ENCODE data around the gene OR6V1. TPM values are rescaled to one million over a fixed set of nuclear protein-coding genes. Genes with fewer than 3 reads are reported as not detected.

The OR6V1 gene
- total RNA-seq, 1 experiment from 2014 or later: not detected

- TF ChIP-seq, protein P1, sequence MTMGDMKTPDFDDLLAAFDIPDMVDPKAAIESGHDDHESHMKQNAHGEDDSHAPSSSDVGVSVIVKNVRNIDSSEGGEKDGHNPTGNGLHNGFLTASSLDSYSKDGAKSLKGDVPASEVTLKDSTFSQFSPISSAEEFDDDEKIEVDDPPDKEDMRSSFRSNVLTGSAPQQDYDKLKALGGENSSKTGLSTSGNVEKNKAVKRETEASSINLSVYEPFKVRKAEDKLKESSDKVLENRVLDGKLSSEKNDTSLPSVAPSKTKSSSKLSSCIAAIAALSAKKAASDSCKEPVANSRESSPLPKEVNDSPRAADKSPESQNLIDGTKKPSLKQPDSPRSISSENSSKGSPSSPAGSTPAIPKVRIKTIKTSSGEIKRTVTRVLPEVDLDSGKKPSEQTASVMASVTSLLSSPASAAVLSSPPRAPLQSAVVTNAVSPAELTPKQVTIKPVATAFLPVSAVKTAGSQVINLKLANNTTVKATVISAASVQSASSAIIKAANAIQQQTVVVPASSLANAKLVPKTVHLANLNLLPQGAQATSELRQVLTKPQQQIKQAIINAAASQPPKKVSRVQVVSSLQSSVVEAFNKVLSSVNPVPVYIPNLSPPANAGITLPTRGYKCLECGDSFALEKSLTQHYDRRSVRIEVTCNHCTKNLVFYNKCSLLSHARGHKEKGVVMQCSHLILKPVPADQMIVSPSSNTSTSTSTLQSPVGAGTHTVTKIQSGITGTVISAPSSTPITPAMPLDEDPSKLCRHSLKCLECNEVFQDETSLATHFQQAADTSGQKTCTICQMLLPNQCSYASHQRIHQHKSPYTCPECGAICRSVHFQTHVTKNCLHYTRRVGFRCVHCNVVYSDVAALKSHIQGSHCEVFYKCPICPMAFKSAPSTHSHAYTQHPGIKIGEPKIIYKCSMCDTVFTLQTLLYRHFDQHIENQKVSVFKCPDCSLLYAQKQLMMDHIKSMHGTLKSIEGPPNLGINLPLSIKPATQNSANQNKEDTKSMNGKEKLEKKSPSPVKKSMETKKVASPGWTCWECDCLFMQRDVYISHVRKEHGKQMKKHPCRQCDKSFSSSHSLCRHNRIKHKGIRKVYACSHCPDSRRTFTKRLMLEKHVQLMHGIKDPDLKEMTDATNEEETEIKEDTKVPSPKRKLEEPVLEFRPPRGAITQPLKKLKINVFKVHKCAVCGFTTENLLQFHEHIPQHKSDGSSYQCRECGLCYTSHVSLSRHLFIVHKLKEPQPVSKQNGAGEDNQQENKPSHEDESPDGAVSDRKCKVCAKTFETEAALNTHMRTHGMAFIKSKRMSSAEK (CRISPR knock-in tag; IDR thresholded peaks at IDR 0.05; ENCODE audit: borderline replicate concordance): no peak
- no peak for TF ChIP-seq ZNF232 (CRISPR knock-in tag; IDR thresholded peaks at IDR 0.05)
- TF ChIP-seq JAZF1 (CRISPR knock-in tag; IDR thresholded peaks at IDR 0.05): no peak
These were observed 24.5 kb upstream of the OR6V1 start (continued) for GRCh38 chr7:143027683-143028082.

DNA sequence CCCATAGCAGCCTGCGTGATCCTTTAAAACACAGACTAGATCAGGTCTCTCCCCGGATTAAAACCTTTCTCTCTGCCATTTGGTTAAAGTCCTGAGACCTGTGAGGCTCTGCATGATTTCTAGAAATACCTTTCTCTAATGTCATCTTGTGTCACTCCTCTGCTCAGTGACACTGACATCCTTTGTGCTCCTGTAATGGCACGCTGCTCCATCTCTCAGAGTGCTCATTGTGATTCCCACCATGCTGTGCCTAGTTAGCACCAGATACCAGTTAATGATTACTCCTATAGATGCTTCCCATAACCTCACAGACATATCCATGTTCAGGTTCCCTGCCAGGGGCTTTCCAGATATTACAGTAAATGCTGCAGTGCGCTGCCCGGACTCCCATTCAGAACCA lies 13.5 kb upstream of the OR6V1 start:
- ChIA-PET POLR2A (no interaction called here), CTCF (no interaction called here)
- ATAC-seq: no peak
- no peak for TF ChIP-seq ZMAT4 (CRISPR knock-in tag; IDR thresholded peaks at IDR 0.05)
- no peak for TF ChIP-seq CBFB (CRISPR knock-in tag; IDR thresholded peaks at IDR 0.05; ENCODE audit: low read depth)
- TF ChIP-seq FOXP1 (CRISPR knock-in tag; IDR thresholded peaks at IDR 0.05; ENCODE audit: borderline replicate concordance): no peak
- TF ChIP-seq TEAD1 (CRISPR knock-in tag; IDR thresholded peaks at IDR 0.05): no peak
- TF ChIP-seq, protein P2, sequence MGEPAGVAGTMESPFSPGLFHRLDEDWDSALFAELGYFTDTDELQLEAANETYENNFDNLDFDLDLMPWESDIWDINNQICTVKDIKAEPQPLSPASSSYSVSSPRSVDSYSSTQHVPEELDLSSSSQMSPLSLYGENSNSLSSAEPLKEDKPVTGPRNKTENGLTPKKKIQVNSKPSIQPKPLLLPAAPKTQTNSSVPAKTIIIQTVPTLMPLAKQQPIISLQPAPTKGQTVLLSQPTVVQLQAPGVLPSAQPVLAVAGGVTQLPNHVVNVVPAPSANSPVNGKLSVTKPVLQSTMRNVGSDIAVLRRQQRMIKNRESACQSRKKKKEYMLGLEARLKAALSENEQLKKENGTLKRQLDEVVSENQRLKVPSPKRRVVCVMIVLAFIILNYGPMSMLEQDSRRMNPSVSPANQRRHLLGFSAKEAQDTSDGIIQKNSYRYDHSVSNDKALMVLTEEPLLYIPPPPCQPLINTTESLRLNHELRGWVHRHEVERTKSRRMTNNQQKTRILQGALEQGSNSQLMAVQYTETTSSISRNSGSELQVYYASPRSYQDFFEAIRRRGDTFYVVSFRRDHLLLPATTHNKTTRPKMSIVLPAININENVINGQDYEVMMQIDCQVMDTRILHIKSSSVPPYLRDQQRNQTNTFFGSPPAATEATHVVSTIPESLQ (CRISPR knock-in tag; IDR thresholded peaks at IDR 0.05): no peak
- no peak for TF ChIP-seq ZNF281 (CRISPR knock-in tag; IDR thresholded peaks at IDR 0.05)
- no peak for TF ChIP-seq ZNF423 (CRISPR knock-in tag; IDR thresholded peaks at IDR 0.05)
- TF ChIP-seq OVOL2 (CRISPR knock-in tag; IDR thresholded peaks at IDR 0.05; ENCODE audit: borderline replicate concordance): no peak
- no peak for DNase-seq (ENCODE audit: low spot score)
- Mint-ChIP-seq H3K9me3 (peaks cover 22% of the 10 kb centered on the region), H3K27me3 (ENCODE audit: low read depth) (peaks cover 7% of the 10 kb centered on the region), H3K36me3 (no peaks in the 10 kb centered on the region), H3K4me1 (no peaks in the 10 kb centered on the region), H3K4me3 (no peak overlapping the region), H3K27ac (no peak overlapping the region)

DNA sequence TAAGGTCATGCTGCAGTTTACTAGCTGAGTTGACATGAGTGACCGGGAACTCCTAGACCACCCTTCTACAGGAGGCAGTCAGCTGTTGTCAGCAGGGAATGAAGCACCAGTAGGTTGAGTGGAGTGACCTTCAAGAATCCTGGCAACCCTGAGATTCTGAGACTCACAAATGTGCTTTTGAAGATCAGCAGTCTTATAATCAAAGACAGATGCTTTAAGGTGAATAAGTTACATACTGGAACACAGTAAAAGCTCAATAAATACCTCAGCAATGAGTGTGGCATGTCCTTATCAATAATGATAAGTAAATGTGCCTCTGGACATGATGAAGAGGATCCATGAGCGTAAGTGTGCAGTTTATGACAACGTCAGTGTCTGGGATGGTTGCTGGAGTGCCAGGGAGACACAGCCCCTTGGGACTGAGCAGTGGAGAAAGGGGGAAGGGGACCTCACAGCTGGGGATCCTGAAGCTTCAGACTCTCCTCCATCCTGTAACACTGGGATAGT lies 11.9 kb upstream of the OR6V1 start:
- TF ChIP-seq ZNF423 (CRISPR knock-in tag; IDR thresholded peaks at IDR 0.05) (no peak), E2F5 (CRISPR knock-in tag; IDR thresholded peaks at IDR 0.05) (no peak), USF1 (CRISPR knock-in tag; IDR thresholded peaks at IDR 0.05) (no peak), RELA (CRISPR knock-in tag; IDR thresholded peaks at IDR 0.05; ENCODE audit: borderline replicate concordance) (no peak), ZNF396 (CRISPR knock-in tag; IDR thresholded peaks at IDR 0.05; ENCODE audit: borderline replicate concordance) (no peak)
- TF ChIP-seq, protein P3, sequence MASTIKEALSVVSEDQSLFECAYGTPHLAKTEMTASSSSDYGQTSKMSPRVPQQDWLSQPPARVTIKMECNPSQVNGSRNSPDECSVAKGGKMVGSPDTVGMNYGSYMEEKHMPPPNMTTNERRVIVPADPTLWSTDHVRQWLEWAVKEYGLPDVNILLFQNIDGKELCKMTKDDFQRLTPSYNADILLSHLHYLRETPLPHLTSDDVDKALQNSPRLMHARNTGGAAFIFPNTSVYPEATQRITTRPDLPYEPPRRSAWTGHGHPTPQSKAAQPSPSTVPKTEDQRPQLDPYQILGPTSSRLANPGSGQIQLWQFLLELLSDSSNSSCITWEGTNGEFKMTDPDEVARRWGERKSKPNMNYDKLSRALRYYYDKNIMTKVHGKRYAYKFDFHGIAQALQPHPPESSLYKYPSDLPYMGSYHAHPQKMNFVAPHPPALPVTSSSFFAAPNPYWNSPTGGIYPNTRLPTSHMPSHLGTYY (CRISPR knock-in tag; IDR thresholded peaks at IDR 0.05): no peak
- TF ChIP-seq, protein P4, sequence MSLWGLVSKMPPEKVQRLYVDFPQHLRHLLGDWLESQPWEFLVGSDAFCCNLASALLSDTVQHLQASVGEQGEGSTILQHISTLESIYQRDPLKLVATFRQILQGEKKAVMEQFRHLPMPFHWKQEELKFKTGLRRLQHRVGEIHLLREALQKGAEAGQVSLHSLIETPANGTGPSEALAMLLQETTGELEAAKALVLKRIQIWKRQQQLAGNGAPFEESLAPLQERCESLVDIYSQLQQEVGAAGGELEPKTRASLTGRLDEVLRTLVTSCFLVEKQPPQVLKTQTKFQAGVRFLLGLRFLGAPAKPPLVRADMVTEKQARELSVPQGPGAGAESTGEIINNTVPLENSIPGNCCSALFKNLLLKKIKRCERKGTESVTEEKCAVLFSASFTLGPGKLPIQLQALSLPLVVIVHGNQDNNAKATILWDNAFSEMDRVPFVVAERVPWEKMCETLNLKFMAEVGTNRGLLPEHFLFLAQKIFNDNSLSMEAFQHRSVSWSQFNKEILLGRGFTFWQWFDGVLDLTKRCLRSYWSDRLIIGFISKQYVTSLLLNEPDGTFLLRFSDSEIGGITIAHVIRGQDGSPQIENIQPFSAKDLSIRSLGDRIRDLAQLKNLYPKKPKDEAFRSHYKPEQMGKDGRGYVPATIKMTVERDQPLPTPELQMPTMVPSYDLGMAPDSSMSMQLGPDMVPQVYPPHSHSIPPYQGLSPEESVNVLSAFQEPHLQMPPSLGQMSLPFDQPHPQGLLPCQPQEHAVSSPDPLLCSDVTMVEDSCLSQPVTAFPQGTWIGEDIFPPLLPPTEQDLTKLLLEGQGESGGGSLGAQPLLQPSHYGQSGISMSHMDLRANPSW (CRISPR knock-in tag; conservative IDR thresholded peaks at IDR 0.05; ENCODE audit: low read depth): no peak
- peaks cover under 1% of the 10 kb centered on the region; the same call in 1 of the 2 replicates for H3K27me3 Mint-ChIP-seq (ENCODE audit: low read depth)
- H3K9me3 Mint-ChIP-seq: peaks cover 8% of the 10 kb centered on the region
- ATAC-seq (no peak), DNase-seq (ENCODE audit: low spot score) (no peak)
- no peak overlapping the region for H3K4me3 Mint-ChIP-seq
- H3K36me3 Mint-ChIP-seq: no peaks in the 10 kb centered on the region
- POLR2A ChIA-PET: no interaction called here
- CTCF ChIA-PET: interaction anchor here (1.9 kb wide), 1 partner anchor 175 kb away, joined by 6 read pairs; no protein-coding TSS in a partner anchor
- H3K27ac Mint-ChIP-seq: no peak overlapping the region
- no peaks in the 10 kb centered on the region for H3K4me1 Mint-ChIP-seq
